NCI-H1105 treated with DMSO at 0.1 percent for 48 hours (cell line): ENCODE data around the gene OR2A42.
"Not testable (repeated sequence)": the region's sequence is repeated elsewhere in the genome, so short reads cannot be mapped to it uniquely, and the experiment has no call there.

ENCODE experiments used
- DNase-seq: peaks from one replicate; lab custom pipeline; 2025; lab: John Stamatoyannopoulos, UW

OR2A42 gene

GRCh38 chr7:144239365-144239764 is at the start of gene OR2A42:
OR2A42 (minus strand) TSS chr7:144239605; CDS start chr7:144232843, 6,762 bp downstream.
- DNase-seq: not testable (repeated sequence)

GRCh38 chr7:144287171-144287784 is 47.9 kb upstream of the OR2A42 start:
- not testable (repeated sequence) for DNase-seq

GRCh38 chr7:144283716-144284115 is 44.3 kb upstream of the OR2A42 start:
- not testable (repeated sequence) for DNase-seq

- not testable (repeated sequence) for DNase-seq
Measured at GRCh38 chr7:144282490-144282889, 43.1 kb upstream of the OR2A42 start.

GRCh38 chr7:144281981-144282380 is 42.6 kb upstream of the OR2A42 start:
- not testable (repeated sequence) for DNase-seq

GRCh38 chr7:144280010-144280409 is 40.6 kb upstream of the OR2A42 start:
- DNase-seq: not testable (repeated sequence)

- not testable (repeated sequence) for DNase-seq
Measured at GRCh38 chr7:144275281-144275680, 35.9 kb upstream of the OR2A42 start.

- not testable (repeated sequence) for DNase-seq
Measured at GRCh38 chr7:144269188-144269587, 29.8 kb upstream of the OR2A42 start, which contains the start of gene CTAGE8. CTAGE8 (minus strand) TSS chr7:144269288; CDS start chr7:144269250, 38 bp downstream.

GRCh38 chr7:144264692-144265091 is 25.3 kb upstream of the OR2A42 start, which contains the start of gene OR2A7:
OR2A7 (minus strand) TSS chr7:144264792; CDS start chr7:144259628, 5,164 bp downstream.
- not testable (repeated sequence) for DNase-seq

GRCh38 chr7:144262128-144262527 is 22.7 kb upstream of the OR2A42 start:
- not testable (repeated sequence) for DNase-seq

- DNase-seq: not testable (repeated sequence)
Measured at GRCh38 chr7:144259067-144259466, 19.7 kb upstream of the OR2A42 start.

GRCh38 chr7:144256112-144256511 is 16.7 kb upstream of the OR2A42 start:
- DNase-seq: no peak

GRCh38 chr7:144255471-144255897 is 16.1 kb upstream of the OR2A42 start:
- DNase-seq: no peak

GRCh38 chr7:144252307-144252706 is 12.9 kb upstream of the OR2A42 start:
- not testable (repeated sequence) for DNase-seq

GRCh38 chr7:144247674-144248330 is 8.4 kb upstream of the OR2A42 start:
- DNase-seq: not testable (repeated sequence)

- not testable (repeated sequence) for DNase-seq
Measured at GRCh38 chr7:144246967-144247366, 7.6 kb upstream of the OR2A42 start.

- DNase-seq: not testable (repeated sequence)
Measured at GRCh38 chr7:144245372-144245771, 6.0 kb upstream of the OR2A42 start.

GRCh38 chr7:144238530-144239082 is 799 bp downstream of the OR2A42 start:
- DNase-seq: not testable (repeated sequence)

- DNase-seq: not testable (repeated sequence)
Measured at GRCh38 chr7:144233039-144233438, 6.4 kb downstream of the OR2A42 start.

GRCh38 chr7:144231027-144231426 is 8.4 kb downstream of the OR2A42 start:
- not testable (repeated sequence) for DNase-seq

- not testable (repeated sequence) for DNase-seq
Measured at GRCh38 chr7:144228810-144229209, 10.6 kb downstream of the OR2A42 start.

- not testable (repeated sequence) for DNase-seq
Measured at GRCh38 chr7:144226866-144227265, 12.5 kb downstream of the OR2A42 start.

GRCh38 chr7:144223675-144224074 is 15.7 kb downstream of the OR2A42 start:
- not testable (repeated sequence) for DNase-seq
